Panc1 (cell line): ENCODE results near the gene SIAE. TPM values are rescaled to one million over a fixed set of nuclear protein-coding genes. Genes with fewer than 3 reads are reported as not detected.

ENCODE experiments used
- ATAC-seq: fragments of 200-7000 bp; cut with Tn5 transposase; 2 replicates; pipeline ENCODE4 v1.9.1; 2020; ENCODE audit warnings: mild to moderate bottlenecking, moderate library complexity
- BruUV-seq: library from RNA; stranded (reverse); fragments of 400-500 nt; replicated peaks from 2 replicates; lab custom pipeline; 2021; lab: Mats Ljungman, UMichigan
- CTCF ChIA-PET: fragments of 300-600 bp; sonication (Branson Sonifier 250); formaldehyde crosslinking; loops from one replicate; lab custom pipeline; 2022; ENCODE audit warnings: antibody characterized with exemption; lab: Charles Lee
- POLR2A ChIA-PET: fragments of 300-600 bp; sonication (Branson Sonifier 250); formaldehyde crosslinking; loops from one replicate; lab custom pipeline; 2022; ENCODE audit warnings: antibody characterized with exemption; lab: Charles Lee
- DNase-seq: peaks from one replicate; pipeline ENCODE4 v3.0.0-alpha.2; 2010; ENCODE audit warnings: low read depth, low spot score
- H3K27ac ChIP-seq: 2 replicates; pipeline ENCODE4 v1.5.1; 2011; ENCODE audit warnings: mild to moderate bottlenecking, low read length, inconsistent platforms
- H3K27me3 ChIP-seq: fragments of 200-500 bp; sonication (Bioruptor generic); 2 replicates; pipeline ENCODE4 v1.6.0; 2014; ENCODE audit warnings: low read length, inconsistent platforms; ENCODE audit not compliant: control insufficient read depth, insufficient read depth
- H3K36me3 ChIP-seq: fragments of 200-500 bp; sonication (Bioruptor generic); 2 replicates; pipeline ENCODE4 v1.5.1; 2014; ENCODE audit warnings: inconsistent platforms, mild to moderate bottlenecking, low read length, moderate library complexity; ENCODE audit not compliant: control insufficient read depth, insufficient read depth
- H3K4me1 ChIP-seq: 2 replicates; pipeline ENCODE4 v1.5.1; 2011; ENCODE audit warnings: inconsistent platforms, mild to moderate bottlenecking, low read length, moderate library complexity; ENCODE audit not compliant: control insufficient read depth, insufficient read depth
- H3K4me3 ChIP-seq, 2 experiments: 2 replicates each; pipeline ENCODE4 v1.5.1; 2011 to 2012; ENCODE audit warnings: low read depth in 2 of 2, low read length in 2 of 2, mild to moderate bottlenecking in 2 of 2, inconsistent platforms in 1 of 2, moderate library complexity in 1 of 2
- H3K9me3 ChIP-seq: fragments of 200-500 bp; sonication (Bioruptor generic); 2 replicates; pipeline ENCODE4 v1.5.1; 2014; ENCODE audit warnings: low read depth, mild to moderate bottlenecking, inconsistent platforms, low read length, moderate library complexity; ENCODE audit not compliant: control insufficient read depth, insufficient read depth
- CTCF ChIP-seq: fragments of 450-650 bp; IDR thresholded peaks from 2 replicates; pipeline ENCODE4 v1.5.1; 2017; ENCODE audit warnings: mild to moderate bottlenecking
- POLR2AphosphoS5 ChIP-seq: IDR thresholded peaks from 2 replicates; pipeline ENCODE4 v1.6.1; 2012; ENCODE audit warnings: mild to moderate bottlenecking, low read depth, low read length, moderate library complexity
- REST ChIP-seq, 2 experiments: IDR thresholded peaks; 2 replicates each; pipeline ENCODE4 v1.6.1; 2011 to 2012; ENCODE audit warnings: low read depth in 2 of 2, control low read depth in 1 of 2, low read length in 1 of 2, mild to moderate bottlenecking in 1 of 2, moderate library complexity in 1 of 2; ENCODE audit not compliant: insufficient read depth in 1 of 2
- SIN3A ChIP-seq: IDR thresholded peaks from 2 replicates; pipeline ENCODE4 v1.6.1; 2012; ENCODE audit warnings: low read depth, mild to moderate bottlenecking, low read length, moderate library complexity, borderline replicate concordance; ENCODE audit not compliant: insufficient read depth
- TCF7L2 ChIP-seq: IDR thresholded peaks from 2 replicates; pipeline ENCODE4 v1.6.1; 2011; ENCODE audit warnings: mild to moderate bottlenecking, low read depth, low read length, inconsistent platforms
- in situ Hi-C: cut with HindIII; loops from 2 replicates; pipeline ENCODE4 v1.10.0; 2016; ENCODE audit warnings: low sequenced_read_pairs, low pct_unique_long_range_greater_than_20kb
- intact Hi-C: fragments of 100-400 bp; cut with micrococcal nuclease; formaldehyde crosslinking; loops from one replicate; pipeline ENCODE4 v1.10.0; 2022; ENCODE audit not compliant: unreplicated experiment
- total RNA-seq: library from RNA; stranded (reverse); gene quantifications from one replicate; pipeline ENCODE4 v1.2.1, GENCODE V29; 2021; ENCODE audit not compliant: unreplicated experiment

Gene SIAE
- total RNA-seq, 1 experiment from 2014 or later: 14.9 TPM

GRCh38 chr11:124717786-124718651 lies 44.5 kb upstream of the SIAE start:
- Histone ChIP-seq H3K36me3 (no peaks in the 10 kb centered on the region), H3K4me1 (peaks cover 10% of the 10 kb centered on the region; the same call in 1 of the 2 replicates), H3K27me3 (peaks cover 58% of the 10 kb centered on the region), H3K27ac (no peak overlapping the region), H3K4me3 (peak overlapping the region; percentile 38 to 54), H3K9me3 (no peaks in the 10 kb centered on the region)
- ChIA-PET CTCF (no interaction called here), POLR2A (interaction anchor here (0.6 kb wide), 1 partner anchor 39 kb away, joined by 6 read pairs; no protein-coding TSS in a partner anchor)
- intact Hi-C loops: no loop called here
- ATAC-seq: peak; percentile 78
- BruUV-seq: no TSS peak
- TF ChIP-seq CTCF: no peak
- TF ChIP-seq TCF7L2: peak; percentile 81
- in situ Hi-C loops: no loop called here
- no peak for DNase-seq

- intact Hi-C loops: no loop called here
- TF ChIP-seq REST (IDR thresholded peaks at IDR 0.05; ENCODE audit: insufficient read depth in 1 of 2, low read depth in 2 of 2, low read length in 1 of 2) (no peak), CTCF (no peak), TCF7L2 (no peak), SIN3A (no peak), POLR2AphosphoS5 (no peak)
- CTCF ChIA-PET: no interaction called here
- Histone ChIP-seq H3K4me1 (peaks cover 10% of the 10 kb centered on the region; the same call in 1 of the 2 replicates), H3K4me3 (peak overlapping the region in 1 of 2 experiments; percentile 54; a peak in 2 of 4 replicates), H3K27me3 (peaks cover 55% of the 10 kb centered on the region), H3K27ac (no peak overlapping the region), H3K36me3 (no peaks in the 10 kb centered on the region), H3K9me3 (no peaks in the 10 kb centered on the region)
- in situ Hi-C loops: no loop called here
- ATAC-seq: no peak
- POLR2A ChIA-PET: interaction anchor here (0.6 kb wide), 1 partner anchor 38 kb away, joined by 6 read pairs; no protein-coding TSS in a partner anchor
- no TSS peak for BruUV-seq
- DNase-seq: no peak
Observed at GRCh38 chr11:124717421-124717785, 43.9 kb upstream of the SIAE start.
